HuH-7.5 (cell line): Measurements from ENCODE around the gene PLXNB1.

Experiments
- DNase-seq: peaks from one replicate; pipeline ENCODE4 v3.0.0; 2011; ENCODE audit warnings: low spot score

PLXNB1 gene

DNA sequence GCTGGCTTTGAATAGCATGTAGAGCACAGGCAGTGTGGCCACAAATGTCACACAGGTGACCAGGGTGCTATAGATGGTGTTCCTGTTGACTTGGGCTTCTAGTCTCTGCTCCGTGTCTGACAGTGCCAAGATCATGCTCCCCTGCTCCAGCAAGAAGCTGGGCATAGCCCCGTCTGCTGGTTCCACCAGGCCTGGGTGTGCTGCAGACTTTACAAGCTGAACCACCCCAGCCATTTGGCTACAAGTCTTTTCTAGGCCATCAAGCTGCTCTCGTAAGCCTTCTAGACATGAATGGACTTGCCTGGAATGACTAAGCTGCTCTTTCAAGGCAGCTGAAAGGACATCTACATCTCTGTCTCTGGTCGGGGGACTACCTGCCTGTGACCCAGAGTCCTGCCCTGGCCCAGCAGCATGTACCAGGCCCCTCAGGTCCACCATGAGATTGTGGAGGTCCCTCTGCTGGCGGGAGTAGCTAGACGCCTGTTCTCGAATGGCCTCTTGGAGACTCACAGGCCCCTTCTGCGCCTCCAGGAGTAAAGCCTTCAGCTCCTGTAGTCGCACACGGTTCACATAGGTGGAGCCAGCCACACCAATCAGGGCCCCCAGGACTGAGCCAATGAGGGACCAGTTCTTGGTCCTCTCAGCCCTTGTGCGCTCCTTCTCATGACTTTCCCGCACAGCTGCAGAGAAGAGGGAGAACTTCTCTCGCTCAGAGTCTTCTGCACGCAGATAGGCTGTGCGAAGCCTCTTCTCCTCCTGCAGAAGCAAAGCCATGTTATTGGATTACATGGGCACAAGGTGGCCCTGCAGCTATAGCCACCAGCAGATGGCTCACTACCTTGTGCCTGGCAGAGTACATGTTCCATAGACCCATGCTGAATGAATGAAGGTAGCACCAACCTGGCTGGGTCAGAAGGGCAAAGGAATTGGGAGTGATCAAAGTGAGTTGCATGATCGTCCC, 2.8 kb upstream of the PLXNB1 start:
- peak; percentile 29 for DNase-seq

DNA sequence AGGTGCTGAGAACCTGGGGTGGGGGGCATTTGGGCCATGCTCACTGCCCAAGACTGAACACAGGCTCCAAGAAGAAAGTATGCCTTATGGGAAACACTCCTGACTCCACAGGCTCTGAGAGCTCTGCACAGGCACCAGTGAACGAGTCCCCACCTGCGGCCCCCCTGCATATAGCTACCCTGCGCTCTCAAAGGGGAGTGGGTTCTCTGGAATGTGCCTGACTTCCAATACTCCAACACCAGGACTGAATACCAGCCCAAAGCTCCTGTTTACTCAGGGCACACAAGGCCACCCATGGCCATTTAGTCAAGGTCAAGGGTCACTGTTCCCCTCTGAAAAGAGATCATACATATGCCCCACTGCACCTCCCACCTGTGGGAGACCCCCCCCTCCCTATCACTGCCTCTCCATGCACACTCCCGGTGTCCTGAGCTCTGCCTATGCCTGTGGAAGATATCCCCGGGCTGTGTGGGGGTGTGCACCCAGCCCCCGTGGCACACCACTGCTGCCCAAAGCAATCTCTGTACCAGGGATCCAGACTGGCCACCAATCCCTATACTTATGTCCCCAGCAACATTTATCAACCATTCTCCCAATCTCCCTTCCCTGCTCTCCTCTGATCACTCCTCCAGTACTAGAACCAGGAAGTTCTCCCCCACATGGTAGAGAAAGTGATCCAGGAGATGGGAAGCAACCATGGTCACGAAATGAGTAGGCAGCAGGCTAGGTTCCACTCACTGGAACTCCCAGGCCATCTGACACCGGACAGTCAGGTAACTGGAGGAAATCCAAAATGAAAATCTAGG, 1.5 kb upstream of the PLXNB1 start:
- peak; percentile 25 for DNase-seq

DNA sequence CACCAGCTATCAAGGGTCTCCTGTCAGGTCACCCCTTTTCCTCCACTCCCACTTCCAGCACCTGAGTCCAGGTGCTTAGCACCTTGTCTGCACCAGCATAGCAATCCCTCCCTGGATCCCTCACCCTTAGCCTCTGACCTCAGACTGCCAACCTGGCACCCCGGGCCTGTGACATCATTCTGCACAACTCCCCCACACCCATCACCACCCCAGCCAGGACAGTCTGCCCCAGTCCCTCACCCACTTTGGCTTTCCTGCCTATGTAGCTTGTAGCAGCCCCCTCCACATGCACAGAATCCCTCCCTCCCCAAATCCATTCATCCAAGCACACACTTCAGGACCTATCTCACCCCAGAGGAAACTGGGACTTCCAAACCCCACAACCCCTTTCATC, 819 bp upstream of the PLXNB1 start:
- no peak for DNase-seq

DNA sequence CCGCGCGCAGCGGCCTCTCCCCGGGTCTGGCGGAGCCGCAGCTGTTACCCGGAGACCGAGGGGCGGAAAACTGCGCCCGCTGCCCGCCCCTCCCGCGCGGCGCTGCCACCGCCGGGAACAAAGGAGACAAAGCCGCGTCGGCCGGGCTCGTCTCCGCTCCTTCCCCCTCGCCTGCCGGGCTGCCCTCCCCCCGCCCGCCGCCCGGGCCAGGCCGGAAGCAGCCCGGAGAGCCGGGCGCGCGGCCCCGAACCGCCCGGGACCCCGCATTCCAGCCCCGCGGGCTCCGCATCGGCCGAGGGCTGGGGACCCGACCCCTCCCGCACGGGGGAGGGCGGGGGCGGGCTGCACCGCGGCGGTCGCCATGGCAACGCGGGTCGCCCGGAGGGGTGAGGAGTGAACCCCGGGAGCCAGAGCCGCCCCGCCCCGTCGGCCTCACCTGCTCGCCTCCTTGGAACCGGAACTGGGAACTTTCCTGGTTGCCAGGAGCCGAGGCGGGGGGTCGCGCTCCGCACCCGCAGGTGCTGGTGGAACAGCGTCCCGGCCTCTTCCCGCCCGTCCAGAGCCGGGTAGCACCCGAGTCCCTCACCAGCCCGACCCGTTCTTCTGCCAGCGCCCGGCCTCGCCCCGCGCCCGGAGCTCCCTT, 448 bp downstream of the PLXNB1 start:
- peak; percentile 84 for DNase-seq

DNA sequence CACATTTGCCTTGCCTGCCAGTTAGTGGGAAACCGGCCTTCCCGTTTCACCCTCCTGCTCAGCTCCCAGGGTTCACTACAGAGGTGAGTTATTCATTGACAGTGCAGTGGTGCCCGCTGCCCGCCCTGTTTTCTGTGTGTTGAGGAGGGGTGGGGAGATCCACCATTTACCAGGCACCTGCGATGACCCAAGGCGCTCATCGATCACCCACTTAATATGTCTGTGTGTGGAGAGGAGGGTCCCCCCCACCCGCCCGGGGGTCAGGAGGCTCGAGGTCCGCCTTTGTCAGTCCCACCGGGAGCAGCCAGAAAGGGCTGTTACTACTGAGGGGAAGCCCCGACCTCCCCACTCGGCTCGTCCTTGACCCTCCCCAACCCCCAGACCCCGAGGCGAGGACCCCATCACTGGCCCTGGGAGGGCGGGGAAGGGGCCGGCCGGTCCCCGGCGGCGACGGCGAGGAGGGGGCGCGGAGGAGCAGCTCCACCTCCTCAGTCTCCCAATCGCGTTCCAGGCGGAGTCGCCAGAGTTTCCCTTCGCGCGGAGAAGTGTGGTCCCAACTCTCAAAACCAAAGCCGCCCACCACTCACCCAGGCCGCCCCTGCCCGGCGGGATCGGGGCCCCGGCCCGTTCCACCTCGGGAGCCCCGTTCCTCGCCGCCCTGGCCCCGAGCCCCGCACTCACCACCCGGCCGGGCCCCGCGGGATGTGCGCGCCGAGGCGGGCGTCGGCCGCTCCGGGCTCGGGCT, 1.1 kb downstream of the PLXNB1 start:
- DNase-seq = peak; percentile 100

DNA sequence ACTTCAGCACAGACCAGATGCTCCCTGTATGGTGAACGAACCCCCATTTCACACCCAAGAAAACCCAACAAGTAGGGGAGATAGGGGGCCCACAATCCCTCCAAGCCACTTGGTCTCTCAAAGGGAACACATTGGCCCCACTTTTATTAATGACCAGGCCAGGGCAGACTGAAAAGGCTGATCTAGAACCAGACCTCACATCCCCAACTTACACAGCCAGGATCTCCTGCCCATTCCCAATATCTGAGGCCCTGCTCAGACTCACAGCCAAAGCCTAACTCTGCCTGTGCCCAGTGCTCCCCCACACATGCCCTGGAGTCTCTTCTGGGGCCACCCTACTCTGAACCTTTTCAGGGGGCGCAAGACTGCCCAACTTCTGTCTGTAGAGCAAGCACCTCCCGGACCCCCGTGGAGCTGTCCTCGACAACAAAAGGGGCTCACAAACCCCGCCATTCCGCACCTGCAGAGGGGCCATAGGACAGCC, 1.8 kb downstream of the PLXNB1 start:
- DNase-seq = no peak

DNA sequence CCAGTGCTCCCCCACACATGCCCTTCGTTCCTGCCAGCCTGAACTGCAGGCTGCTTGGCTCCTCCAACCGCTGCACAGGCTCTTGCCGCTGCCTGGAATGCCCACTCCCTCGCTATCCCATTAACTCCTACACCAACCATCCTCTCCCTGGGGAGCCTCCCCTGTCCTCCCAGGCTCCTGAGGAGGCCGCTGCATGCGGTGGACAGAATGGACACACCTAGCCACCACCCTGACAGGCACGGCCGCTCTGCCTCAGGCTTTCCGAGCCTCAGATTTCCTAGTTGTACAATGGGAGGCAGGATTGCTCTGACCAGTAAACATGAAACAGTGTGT, 2.3 kb downstream of the PLXNB1 start:
- no peak for DNase-seq

DNA sequence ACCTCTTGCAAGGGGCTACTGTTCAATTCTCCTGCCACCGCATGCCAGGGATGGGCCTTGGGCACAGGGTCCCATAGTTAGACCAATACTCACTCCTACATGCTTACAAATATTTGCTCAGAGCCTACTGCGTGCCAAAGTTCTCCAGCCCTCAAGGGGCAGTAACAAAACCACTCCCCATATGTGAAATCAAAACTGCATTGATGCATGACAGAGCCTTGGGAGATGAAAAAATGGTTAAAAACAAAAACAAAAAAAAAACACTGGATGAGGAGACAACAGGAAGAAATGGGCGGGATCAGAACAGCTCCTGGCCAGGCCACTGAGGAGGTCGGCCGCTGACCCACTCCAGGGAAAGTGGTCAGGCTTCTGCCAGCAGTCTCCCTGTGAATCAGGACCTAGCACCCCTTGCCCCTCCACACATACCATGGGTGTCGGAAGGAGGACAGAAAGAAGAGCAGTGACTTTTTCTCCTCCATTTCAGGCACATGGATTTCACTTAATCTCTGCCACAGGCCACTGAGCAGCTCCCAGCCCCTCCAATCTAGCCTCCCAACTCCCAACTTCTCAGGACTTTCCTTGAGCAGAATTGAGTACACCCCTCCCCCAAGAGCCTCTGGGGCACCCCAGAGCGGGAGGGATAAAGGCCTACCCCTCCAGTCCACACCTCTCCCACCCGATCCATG, 2.8 kb downstream of the PLXNB1 start:
- no peak for DNase-seq

DNA sequence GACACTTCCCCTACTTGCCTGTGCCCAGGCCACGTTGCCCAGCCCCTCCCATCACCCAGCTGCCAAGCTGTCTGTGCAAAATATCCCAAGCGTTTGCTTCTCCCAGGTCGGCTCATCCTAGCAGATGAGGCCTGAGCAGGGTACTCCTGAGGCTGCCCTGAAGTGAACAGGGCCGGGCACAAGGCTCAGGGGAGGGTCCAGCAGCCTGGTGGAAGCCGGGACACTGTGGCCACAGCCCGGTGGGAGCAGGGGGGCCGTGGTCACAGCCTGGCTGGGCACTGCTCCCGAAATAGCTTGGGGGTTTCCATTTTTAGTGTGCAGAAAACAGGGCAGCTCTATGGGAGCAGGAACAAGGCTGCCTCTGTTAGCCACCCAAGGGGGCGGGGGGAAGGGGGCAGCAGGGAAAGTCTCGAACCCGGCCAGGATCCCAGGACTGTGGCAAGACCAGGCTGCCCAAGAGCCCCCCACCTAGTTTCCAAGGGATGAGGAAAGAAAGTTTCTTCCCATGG, 3.4 kb downstream of the PLXNB1 start:
- no peak for DNase-seq

DNA sequence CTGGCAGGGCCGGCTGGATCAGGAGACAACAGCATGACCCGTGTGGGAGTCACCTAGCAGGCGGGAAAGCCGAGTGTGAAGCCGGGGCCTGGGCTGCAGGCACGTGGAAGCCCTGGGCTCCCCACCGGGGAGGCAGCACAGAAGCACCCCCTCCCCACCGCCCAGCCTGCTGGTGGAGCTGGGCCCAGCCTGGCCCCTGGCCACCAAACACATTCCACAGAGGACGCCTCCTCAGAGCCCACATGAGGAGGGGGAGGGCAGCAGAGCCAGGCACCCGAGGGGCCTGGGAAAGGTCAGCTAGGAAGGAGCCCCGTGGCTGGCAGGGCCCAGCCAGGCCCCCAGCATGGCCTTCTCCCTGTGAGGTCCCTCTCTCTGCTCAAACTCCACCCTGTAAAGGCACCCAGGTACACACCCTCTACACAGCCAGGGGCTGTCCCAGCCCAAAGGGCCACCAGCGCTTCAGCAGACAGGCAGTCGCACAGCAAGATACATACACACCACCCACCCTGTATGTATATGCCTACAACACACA, 4.5 kb downstream of the PLXNB1 start:
- DNase-seq = no peak

DNA sequence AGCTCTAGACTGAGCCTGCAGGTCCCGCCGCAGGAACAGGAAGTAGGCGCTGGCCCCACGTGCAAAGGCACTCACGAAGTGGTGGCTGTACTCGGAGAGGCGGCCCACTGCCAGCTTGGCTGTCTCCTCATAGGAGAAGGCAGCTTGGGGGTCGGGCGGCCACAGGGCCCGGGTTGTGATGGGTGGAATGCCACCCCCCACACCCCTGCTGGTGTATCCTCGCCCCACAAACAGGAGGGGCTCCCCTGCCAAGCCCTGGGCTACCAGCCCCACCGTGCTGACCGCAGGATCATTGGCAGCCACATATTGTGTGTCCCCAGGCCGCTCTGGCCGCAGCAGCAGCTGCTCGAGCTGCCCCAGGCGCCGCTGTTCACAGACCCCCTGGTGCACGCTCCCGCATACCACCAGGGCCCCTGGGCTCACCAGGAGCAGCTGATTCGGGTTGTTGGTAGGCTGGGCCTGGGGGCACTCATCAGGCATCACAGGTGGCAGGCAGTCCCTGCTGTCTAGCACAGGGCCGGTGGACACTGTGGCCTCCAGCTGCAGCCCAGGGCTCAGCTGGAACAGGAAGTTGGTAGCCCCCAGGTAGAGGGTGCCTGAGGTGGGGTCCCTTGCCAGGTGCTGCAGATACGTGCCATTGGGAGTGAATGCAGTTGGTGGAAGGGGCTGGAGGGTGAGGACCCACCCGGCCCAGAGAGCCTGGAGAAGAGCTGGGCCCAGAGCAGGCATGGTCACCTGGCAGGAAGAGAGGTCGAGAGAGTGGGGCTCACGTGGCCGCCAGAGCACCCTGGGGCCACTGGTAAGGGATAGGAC, 5.8 kb downstream of the PLXNB1 start:
- DNase-seq = no peak

DNA sequence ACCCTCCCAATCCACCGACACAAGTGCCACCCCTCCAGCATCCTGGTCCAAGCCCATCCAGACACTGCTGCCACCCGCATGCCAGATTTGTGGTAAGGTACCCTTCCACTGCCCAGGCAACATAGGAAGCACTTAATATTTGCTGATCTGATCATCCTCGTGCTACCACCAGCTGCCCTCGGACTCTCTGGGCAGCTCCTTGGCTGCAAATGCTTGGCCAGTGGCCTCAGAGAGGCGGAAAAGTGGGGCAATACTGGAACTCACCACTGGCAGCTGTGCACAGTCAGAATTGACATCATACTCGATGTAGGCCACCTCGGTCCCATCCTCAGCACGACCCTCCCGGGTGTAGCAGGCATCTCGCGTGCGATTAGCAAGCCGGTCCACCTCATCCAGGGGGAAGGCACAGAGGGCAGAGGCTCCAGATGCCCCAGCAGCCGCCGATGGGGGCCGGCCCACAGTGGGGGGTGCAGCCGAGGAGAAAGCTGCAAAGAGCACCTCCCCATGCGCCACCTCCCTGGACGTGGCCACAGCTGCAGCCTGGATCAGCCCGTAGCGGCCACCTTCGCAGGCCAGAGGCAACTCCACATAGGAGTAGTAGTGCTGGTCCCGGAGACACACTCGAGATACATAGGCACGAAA, 6.5 kb downstream of the PLXNB1 start:
- DNase-seq = no peak

DNA sequence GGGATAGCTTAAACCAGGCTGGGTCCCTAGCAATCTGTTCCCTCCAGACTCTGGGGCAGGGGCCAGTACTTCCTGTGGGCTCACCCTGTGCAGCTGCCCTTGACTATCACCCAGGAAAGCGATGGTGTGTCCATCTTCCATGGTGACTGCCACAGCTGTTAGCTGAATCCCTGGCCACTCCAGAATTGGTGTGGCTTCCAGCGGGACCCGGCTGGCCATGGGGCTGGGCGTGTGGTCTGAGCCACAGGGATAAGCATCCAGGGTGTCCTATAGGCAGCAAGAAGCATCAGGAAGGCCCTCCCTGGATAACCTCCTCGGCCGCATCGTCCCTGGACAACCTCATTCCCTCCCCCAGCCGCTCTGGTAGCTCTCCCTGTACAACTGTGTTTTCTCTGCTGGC, 7.2 kb downstream of the PLXNB1 start:
- DNase-seq = no peak

DNA sequence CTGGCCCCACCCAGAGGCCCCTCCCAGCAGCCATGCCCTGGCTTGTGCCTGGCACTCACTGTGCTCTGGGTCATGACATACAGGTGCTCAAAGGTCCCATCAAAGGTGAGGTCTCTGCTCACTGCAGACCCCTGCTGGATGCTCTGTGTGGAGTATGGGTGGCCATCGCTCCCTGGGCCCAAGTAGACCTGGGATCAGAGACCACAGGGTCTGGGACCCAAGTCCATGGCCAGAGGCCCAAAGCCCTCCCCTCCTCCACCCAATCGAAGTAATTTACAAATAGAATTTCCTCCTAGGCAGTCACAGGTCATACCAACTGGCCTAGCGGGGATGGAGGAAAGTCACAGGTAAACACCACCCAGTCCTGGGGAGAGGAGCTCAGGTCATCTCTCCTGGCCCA, 7.6 kb downstream of the PLXNB1 start:
- DNase-seq = no peak

DNA sequence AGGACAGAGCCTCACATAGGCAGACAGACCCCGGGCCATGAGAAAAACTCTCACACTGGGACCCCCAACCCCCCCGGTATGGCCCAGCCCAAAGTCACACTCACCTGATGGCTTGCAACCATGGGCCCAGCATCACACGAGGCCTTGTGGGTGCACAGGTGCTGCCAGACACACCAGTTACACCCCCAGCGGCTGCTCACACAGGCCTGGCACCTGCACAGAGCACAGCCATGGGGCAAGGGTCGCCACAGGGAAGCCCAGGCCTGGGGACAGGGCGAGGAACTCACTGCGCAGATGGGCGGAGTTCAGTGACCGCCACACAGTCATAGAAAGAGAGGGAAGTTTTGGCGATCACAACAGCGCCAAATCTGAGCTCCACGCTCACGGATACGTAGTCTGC, 9.3 kb downstream of the PLXNB1 start:
- DNase-seq = no peak

DNA sequence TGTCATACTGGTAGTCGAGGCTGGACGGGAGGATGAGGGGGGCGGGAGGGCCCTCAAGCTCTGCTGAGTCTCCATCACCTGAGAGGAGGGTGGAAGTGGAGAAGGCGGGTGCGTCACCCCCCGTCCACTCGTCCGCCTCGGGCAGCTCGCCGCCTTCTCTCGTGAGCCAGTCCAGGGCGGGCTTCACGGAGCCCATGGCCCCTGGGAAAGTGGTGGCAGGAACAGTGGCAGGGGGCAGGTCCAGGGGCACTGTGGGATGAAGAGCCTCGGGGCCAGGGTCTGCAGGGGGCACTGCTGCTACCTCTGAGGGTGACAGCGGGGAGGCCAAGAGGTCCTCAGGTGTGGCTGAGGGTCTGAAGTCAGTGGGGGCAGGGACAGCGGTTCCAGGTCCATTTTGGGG, 10.3 kb downstream of the PLXNB1 start:
- DNase-seq = no peak

DNA sequence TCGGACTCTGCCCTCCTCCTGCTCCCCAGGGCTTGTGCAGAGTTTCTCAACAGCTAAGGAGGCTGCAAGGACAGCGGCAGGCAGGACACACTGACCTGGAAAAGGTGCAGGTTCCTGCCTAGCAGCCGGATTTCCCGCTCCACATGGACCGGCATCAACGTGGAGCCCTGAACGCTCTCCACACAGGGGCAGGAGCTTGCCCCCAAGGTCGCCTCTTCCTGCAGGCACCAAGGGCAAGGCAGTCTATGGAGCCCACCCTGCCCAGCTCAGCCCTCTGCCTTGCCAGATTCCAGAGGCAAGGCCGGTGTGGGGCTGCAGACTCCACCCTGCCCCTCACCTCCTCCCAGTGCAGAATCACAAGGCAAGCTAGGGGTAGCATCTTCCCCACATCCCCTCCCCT, 10.7 kb downstream of the PLXNB1 start:
- no peak for DNase-seq

DNA sequence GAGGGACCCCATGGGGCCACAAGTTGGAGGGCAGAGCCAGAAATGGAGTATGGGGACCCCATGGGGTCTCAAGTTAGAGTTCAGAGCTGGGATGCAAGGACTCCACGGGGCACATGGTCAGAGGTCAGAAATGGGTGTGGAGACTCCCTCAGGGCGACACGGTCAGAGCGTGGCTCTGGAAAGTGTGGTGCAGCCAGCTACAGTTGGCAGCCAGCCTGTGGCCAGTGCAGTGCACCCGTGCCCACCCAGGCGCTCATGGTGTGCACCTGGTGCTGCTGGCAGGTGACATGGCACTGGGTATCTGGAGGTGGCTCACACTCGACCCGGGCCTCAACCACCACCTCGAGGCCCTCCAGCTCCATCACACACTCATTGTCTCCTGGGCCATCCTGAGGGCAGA, 11.2 kb downstream of the PLXNB1 start:
- no peak for DNase-seq

DNA sequence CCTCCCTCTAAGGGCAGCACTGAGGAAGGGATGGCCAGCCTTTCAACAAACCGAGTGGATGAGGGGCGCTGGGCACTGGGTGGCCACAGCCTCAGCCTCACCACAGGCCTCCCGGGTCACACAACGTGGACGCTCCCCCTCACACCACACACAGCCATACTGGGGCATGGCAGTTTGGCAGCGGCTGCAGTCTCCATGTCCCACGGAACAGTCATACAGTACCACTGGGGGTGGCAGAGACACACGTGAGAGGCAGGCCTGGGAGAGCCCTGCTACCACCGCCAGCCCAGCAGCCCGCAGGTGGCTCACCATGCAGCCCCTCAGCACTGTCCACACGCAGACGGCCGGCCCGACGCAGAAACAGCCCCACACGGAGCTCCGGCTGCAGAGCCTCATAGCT, 11.7 kb downstream of the PLXNB1 start:
- DNase-seq = no peak
